ENCODE measurements around the gene LCN12.

DNA sequence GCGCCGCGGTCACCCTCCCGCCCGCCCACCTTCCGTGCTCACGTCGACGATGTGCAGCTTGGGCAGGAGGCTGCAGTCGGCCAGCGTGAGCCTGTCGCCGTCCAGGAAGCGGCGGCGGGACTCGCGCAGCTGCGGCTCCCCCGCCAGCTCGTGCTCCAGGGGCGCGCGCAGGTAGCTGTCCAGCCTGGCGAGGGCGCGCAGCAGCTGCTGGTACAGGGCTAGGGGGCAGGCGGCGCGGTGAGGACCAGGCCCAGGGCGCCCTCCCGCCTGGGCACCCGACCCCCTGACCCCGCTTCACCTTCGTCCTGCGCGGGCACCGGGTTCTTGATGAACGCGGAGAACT is 42.8 kb downstream of the LCN12 start:
- TF ChIP-seq, protein P1, sequence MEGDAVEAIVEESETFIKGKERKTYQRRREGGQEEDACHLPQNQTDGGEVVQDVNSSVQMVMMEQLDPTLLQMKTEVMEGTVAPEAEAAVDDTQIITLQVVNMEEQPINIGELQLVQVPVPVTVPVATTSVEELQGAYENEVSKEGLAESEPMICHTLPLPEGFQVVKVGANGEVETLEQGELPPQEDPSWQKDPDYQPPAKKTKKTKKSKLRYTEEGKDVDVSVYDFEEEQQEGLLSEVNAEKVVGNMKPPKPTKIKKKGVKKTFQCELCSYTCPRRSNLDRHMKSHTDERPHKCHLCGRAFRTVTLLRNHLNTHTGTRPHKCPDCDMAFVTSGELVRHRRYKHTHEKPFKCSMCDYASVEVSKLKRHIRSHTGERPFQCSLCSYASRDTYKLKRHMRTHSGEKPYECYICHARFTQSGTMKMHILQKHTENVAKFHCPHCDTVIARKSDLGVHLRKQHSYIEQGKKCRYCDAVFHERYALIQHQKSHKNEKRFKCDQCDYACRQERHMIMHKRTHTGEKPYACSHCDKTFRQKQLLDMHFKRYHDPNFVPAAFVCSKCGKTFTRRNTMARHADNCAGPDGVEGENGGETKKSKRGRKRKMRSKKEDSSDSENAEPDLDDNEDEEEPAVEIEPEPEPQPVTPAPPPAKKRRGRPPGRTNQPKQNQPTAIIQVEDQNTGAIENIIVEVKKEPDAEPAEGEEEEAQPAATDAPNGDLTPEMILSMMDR (IDR thresholded peaks at IDR 0.05; ENCODE audit: insufficient read depth, low read length), result no peak
- TF ChIP-seq POLR2AphosphoS5 (IDR thresholded peaks at IDR 0.05; ENCODE audit: low read depth), result no peak

All from HL-60 (cell line).